G401 (cell line): ENCODE results near the gene GTF2IRD1. TPM values are rescaled to one million over a fixed set of nuclear protein-coding genes. Genes with fewer than 3 reads are reported as not detected.
A peak's percentile ranks its signal among the peaks of the same experiment; 100 is the strongest.

Source experiments
- DNase-seq: peaks from one replicate; pipeline ENCODE4 v3.0.0-alpha.2; 2015; ENCODE audit warnings: low spot score
- in situ Hi-C: cut with HindIII; loops from 2 replicates; pipeline ENCODE4 v1.10.0; 2016; ENCODE audit warnings: low sequenced_read_pairs, mixed read lengths
- total RNA-seq: library from RNA; depleted of rRNA; stranded (reverse); fragments of >200 nt; shearing (Covaris generic); gene quantifications from 2 replicates; pipeline ENCODE4 v1.2.3, GENCODE V29; 2014

Gene GTF2IRD1
- total RNA-seq, 1 experiment from 2014 or later, result 28.3 TPM

DNA sequence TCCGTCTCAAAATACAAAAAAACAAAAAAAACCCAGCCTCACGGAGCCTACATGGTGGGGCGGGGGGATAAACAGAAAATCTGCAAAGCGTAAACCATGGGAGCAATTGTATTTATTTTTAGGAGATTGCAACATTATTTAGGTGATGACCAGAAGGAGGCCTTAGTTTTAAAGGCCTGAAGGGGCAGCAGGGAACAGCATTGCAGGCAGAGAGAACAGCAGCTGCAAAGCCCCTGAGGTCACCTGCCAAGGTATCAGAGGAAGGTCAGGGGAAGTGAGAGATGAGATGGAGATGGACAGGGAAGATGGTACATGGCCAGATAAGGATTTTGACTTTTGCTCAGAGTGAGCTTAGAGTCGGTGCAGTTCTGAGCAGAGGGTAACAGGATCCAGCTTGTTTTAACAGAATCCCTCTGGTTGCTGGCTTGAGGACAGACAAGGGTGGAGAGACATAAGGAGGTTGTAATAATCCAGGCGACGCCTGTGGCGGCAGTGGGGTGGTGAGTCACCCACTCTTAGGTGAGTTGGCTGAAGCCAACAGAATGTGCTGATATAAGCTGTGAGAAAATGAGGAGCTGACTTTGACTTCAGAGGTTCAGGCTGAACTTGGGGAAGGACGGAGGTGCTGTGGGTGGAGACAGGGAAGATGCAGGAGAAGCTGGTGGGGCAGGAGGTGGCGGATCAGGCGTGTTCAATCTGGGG lies 121.5 kb downstream of the GTF2IRD1 start:
- in situ Hi-C loops, result no loop called here
- no peak for DNase-seq

DNA sequence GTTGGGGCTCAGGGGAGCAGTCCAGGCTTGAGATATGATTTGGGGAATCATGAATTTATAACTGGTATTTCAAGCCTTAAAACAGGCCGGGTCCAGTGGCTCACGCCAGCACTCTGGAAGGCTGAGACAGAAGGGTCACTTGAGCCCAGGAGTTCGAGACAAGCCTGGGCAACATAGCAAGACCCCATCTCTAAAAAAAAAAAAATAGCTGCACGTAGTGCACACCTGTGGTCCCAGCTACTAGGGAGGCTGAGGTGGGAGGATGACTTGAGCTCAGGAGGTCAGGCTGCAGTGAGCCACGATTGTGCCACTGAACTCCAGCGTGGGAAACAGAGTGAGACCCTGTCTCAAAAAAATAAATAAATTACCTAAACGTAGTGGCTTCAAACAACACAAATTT lies 122.1 kb downstream of the GTF2IRD1 start:
- in situ Hi-C loops, result no loop called here
- no peak for DNase-seq

GRCh38 chr7:74579800-74580685 lies 126.3 kb downstream of the GTF2IRD1 start:
- in situ Hi-C loops, result no loop called here
- DNase-seq, result no peak

GRCh38 chr7:74581916-74582440 lies 128.3 kb downstream of the GTF2IRD1 start:
- no peak for DNase-seq
- in situ Hi-C loops, result no loop called here

- DNase-seq, result no peak
- in situ Hi-C loops, result no loop called here
These were observed 128.8 kb downstream of the GTF2IRD1 start for GRCh38 chr7:74582447-74583039.

DNA sequence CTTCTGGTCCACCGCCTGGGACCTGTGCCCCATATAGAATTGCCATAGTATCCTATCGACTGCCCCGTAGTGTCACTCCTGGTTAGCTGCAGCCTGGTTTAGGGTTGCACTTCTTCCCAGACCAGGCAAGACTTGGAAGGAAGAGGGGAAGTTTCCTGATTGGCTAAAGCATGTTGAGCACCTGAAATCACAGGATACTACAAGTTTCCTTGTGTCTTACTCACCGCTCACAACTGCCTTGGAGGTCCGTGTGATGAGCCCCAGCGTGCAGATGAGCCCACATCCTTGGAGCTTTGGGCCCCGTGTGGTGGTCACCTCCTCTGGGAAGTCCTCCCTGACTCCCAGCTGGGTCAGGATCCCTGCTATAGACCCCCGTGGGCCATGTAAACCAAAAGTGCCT lies 129.9 kb downstream of the GTF2IRD1 start:
- in situ Hi-C loops, result no loop called here
- no peak for DNase-seq

DNA sequence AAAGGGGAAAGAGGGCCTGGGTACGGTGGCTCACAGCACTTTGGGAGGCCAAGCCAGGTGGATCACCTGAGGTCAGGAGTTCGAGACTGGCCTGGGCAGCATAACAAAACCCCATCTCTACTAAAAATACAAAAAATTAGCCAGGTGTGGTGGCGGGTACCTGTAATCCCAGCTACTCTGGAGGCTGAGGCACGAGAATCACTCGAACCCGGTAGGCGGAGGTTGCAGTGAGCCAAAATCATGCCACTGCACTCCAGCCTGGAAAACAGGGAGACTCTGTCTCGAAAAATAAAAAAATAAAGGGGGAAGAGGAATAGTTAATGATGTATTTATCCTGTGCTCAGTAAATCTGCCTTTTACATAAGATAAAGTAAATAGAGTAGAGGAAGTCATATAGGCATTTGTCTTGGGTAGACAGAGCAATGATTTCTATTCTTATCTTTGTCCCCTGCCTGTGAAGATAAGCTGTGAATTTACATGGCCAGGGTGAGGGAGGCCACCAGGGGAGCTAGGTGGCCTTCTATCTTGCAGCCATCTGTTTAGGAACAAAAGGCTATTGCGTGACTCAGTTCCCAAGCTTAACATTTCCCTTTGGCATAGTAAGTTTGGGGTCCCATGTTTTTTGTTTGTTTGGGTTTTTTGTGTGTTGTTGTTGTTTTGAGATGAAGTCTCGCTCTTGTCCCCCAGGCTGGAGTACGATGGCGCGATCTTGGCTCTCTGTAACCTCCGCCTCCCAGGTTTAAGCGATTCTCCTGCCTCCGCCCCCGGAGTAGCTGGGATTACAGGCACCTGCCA lies 130.7 kb downstream of the GTF2IRD1 start:
- no peak for DNase-seq
- in situ Hi-C loops, result no loop called here

- in situ Hi-C loops, result no loop called here
- DNase-seq, result no peak
These were observed 132.1 kb downstream of the GTF2IRD1 start for GRCh38 chr7:74585844-74586243.

DNA sequence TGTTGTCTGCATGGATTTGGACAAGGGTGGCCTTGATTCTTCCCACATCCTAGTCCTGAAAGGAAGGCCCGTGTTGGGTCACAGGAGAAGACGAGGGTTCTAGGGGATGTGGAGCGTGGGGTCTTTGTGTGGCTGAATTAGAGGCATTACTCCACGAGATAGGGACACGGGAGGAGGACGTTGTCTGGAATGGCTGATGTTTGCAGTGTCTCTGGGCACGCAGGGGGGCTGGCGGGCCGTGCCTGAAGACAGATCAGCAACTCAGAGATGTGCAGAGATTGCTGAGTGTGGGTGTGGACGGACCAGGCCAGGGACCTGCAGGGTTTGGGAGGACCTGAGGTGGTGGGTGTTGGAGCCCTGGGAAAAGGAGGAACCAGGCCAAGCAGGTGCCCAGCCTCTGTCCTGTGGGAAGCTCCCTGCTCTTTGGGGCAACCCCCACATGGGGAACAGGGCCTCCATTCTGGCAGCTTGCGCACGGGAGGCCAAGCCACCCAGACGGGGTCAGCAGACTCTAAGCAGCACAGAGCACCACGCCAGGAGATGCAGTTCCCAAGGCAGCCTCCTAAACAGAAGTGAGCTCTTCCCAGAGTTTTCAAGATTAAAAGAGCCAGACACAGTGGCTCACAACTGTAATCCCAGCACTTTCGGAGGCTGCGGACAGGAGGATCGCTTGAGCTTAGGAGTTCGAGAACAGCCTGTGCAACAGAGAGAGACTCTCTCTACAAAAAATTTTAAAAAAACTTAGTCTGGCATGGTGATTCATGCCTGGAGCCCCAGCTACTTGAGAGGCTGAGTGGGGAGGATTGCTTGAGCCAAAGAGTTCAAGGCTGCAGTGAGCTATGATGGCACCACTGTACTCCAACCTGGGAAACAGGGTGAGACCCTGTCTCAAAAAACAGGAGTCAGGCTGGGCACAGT lies 132.8 kb downstream of the GTF2IRD1 start:
- in situ Hi-C loops, result no loop called here
- no peak for DNase-seq

DNA sequence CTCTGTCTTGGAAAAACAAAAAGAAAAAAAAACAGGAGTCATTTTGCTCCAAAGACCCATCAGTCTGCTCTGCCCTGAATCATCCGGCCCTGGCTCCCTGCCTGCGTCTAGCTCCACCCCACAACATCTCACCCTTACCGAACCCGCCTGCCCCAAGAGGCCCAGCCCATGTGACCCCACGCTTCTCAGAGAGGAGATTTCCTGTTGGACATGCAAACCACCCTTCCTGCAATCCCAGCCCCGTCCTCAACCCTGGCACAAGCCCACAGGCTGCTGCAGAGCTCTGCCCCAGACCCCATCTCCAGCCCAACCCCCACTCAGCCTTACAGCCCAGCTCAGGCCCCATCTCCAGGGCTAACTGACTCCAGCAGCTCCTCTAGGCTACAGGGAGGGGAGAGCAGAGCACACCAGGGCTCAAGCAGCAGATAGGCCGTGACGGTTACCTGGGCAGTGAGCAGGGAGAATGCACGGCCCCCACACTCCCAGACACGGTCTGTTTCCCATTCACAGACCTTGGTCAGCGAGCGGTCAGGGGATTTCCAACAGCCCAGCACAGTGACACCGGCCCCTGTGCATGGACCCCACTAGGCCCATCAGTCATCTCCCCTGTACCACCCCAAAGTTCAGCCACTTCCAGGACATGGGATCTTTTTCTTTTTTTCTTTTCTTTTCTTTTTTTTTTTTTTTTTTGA lies 133.9 kb downstream of the GTF2IRD1 start:
- DNase-seq, result no peak
- in situ Hi-C loops, result no loop called here

DNA sequence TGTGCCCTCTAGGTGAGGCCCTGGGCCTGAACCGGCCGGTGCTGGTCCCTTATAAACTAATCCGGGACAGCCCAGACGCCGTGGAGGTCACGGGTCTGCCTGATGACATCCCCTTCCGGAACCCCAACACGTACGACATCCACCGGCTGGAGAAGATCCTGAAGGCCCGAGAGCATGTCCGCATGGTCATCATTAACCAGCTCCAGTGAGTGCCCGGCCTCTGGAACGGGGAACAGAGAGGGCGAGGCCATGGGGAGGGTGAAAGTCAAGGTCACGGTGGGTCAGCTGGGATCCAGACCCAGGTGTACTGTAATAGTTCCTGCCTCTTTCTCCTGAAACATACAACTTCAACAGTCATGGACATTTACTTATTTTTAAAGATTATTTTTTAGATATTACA lies 137.1 kb downstream of the GTF2IRD1 start:
- in situ Hi-C loops, result no loop called here

DNA sequence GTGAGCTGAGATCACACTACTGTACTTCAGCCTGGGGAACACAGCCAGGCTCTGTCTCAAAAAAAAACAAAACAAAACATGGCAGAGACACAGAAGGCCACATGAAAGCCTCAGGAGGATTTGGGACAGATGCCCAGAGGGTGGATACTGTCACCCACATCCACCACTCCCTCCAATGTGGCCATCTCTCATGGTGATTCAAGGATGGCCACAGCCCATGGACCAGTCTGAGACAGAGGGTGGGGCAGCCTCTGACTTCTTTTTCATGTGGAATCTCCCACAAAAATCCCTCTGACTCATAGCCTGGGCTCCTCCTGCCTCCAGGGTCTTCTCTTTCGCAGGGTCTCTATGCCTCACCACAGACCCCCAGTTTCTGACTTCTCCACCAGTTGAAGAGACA lies 144.9 kb downstream of the GTF2IRD1 start:
- DNase-seq, result no peak
- in situ Hi-C loops, result no loop called here

More for the DNA sequence above, 137.1 kb downstream of the GTF2IRD1 start:
- DNase-seq, result no peak

DNA sequence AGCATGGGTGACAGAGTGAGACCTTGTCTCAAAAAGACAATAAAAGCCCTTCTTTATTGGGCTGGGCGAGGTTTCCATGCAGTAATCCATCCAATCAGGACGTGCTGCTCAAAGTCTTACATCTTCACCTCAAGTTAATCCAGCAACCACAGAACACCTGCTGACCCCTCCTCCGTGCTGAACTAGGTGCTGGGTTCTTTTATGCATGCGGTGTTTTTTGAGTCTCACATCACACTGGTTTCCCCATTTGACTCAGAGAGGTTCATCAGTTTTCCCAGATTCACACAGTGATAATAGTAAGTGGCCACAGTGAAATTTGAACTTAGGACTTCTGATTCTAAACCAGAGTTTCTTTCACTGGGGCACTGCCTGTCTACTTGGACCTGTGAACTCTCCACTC lies 145.5 kb downstream of the GTF2IRD1 start:
- no peak for DNase-seq
- in situ Hi-C loops, result no loop called here

- peak; percentile 30 for DNase-seq
- in situ Hi-C loops, result no loop called here
These were observed 150.8 kb downstream of the GTF2IRD1 start for GRCh38 chr7:74604326-74605020.

GRCh38 chr7:74606101-74606908 lies 152.6 kb downstream of the GTF2IRD1 start:
- peak; percentile 58 for DNase-seq
- in situ Hi-C loops, result no loop called here

DNA sequence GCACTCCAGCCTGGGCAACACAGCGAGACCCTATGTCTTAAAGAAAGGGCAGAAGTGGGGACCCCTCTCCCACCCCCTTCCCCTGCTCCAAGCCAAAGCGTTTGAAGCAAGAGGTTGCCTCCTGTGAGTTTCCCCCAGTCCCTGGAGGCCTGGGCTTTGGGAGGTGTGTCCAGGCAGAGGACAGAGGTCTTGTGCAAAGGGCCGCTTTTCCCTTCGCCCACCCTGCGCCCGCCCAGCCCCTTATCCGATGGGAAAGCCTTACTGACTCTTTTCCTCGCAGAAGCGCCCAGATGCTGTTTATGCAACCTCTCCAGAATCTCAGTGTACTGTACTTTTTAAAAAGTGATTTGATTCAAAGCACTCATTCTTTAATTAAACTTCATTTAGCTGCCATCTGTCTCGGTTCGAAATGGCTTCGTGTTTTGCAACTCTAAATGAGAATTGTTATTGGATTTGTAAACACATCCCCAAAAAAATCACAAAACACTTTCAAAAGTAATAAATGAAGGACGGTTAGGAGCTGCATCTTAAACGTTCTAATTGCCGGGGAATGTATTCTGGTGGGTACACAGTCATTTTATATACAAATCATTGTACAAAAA lies 153.3 kb downstream of the GTF2IRD1 start:
- no peak for DNase-seq
- in situ Hi-C loops, result no loop called here
